ENCODE measurements around the gene DPEP1. TPM values are rescaled to one million over a fixed set of nuclear protein-coding genes. Genes with fewer than 3 reads are reported as not detected.

DPEP1 gene
- total RNA-seq, 1 donor from 2014 or later = 36.3 TPM

DNA sequence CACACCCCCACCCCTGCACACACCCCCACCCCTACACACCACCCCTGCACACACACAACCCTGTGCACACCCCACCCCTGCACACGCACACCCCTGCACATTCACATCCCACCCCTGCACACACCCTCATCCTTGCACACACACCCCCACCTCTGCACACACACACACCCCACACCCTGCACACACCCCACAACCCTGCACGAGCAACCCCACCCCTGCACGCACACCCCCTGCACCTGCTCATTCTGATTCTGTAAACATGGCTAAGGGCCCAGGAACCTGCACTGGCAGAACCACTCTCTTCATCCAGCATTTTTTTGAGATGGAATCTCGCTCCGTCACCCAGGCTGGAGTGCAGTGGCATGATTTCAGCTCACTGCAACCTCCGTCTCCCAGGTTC is 25.9 kb downstream of the DPEP1 start:
- no peak for DNase-seq (ENCODE audit: low spot score, unreplicated experiment)
- Mint-ChIP-seq H3K4me3 (ENCODE audit: low read depth) (no peak overlapping the region), H3K4me1 (ENCODE audit: low read depth) (peaks cover 6% of the 10 kb centered on the region), H3K36me3 (ENCODE audit: insufficient read depth) (no peaks in the 10 kb centered on the region), H3K27ac (no peak overlapping the region), H3K27me3 (no peaks in the 10 kb centered on the region), H3K9me3 (ENCODE audit: low read depth) (no peaks in the 10 kb centered on the region)
- TF ChIP-seq, protein P1, sequence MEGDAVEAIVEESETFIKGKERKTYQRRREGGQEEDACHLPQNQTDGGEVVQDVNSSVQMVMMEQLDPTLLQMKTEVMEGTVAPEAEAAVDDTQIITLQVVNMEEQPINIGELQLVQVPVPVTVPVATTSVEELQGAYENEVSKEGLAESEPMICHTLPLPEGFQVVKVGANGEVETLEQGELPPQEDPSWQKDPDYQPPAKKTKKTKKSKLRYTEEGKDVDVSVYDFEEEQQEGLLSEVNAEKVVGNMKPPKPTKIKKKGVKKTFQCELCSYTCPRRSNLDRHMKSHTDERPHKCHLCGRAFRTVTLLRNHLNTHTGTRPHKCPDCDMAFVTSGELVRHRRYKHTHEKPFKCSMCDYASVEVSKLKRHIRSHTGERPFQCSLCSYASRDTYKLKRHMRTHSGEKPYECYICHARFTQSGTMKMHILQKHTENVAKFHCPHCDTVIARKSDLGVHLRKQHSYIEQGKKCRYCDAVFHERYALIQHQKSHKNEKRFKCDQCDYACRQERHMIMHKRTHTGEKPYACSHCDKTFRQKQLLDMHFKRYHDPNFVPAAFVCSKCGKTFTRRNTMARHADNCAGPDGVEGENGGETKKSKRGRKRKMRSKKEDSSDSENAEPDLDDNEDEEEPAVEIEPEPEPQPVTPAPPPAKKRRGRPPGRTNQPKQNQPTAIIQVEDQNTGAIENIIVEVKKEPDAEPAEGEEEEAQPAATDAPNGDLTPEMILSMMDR (IDR thresholded peaks at IDR 0.05; ENCODE audit: unreplicated experiment) = no peak

DNA sequence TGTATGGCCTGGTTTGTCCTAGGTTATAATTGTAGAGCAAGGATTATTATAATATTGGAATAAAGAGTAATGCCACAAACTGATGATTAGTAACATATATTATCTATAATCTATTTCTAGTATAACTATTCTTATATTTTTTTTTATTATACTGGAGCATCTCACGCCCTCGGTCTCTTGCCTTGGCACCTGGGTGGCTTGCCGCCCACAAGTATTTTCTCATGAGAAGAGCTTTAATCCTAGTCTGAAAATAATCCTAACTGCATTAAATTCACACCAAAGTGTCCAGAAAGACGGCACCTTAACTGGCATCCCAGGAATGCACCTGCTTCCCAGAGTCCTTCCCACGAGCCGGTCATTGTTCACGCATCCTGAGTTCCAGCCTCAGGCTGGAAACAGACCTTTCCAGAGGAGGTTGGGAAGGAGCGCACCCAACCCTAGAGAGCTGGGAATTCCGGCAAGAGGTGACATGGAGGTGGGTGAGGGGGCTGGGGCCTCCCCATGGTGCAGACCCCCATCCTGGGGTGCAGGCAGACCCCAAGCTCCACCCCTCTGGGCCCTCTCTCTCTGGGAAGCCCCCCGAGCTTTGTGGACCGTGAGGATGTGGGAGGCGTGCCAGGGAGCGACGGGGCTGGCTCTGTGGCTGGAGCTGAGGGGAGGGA is 28.1 kb downstream of the DPEP1 start:
- Mint-ChIP-seq H3K9me3 (ENCODE audit: low read depth) (no peaks in the 10 kb centered on the region), H3K36me3 (ENCODE audit: insufficient read depth) (peaks cover 4% of the 10 kb centered on the region), H3K4me1 (ENCODE audit: low read depth) (peaks cover 6% of the 10 kb centered on the region), H3K27me3 (no peaks in the 10 kb centered on the region), H3K27ac (no peak overlapping the region), H3K4me3 (ENCODE audit: low read depth) (no peak overlapping the region)
- TF ChIP-seq, protein P1 (IDR thresholded peaks at IDR 0.05; ENCODE audit: unreplicated experiment) = no peak
- DNase-seq (ENCODE audit: low spot score, unreplicated experiment) = no peak

DNA sequence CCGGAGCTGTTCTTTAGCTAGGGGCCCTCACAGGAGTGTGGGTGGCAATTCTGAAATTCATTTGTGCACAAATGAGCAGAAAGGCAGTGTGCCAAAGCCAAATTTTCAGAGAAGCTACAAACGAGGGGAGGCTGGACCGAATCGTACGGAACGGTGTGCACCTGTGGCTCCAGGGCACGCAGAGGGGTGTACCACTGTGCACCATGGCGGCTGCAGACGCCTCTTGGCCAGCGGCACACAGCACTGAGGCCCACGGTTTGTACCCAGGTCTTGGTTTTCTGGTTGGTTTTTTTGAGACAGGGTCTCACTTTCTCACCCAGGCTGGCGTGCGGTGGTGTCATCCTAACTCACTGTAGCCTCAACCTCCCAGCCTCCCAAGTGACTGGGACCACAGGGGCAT is 29.1 kb downstream of the DPEP1 start:
- peaks cover 6% of the 10 kb centered on the region for H3K36me3 Mint-ChIP-seq (ENCODE audit: insufficient read depth)
- TF ChIP-seq, protein P1 (IDR thresholded peaks at IDR 0.05; ENCODE audit: unreplicated experiment) = no peak
- no peak overlapping the region for H3K4me3 Mint-ChIP-seq (ENCODE audit: low read depth)
- H3K27me3 Mint-ChIP-seq = no peaks in the 10 kb centered on the region
- no peak overlapping the region for H3K27ac Mint-ChIP-seq
- peaks cover 6% of the 10 kb centered on the region for H3K4me1 Mint-ChIP-seq (ENCODE audit: low read depth)
- DNase-seq (ENCODE audit: low spot score, unreplicated experiment) = no peak
- no peaks in the 10 kb centered on the region for H3K9me3 Mint-ChIP-seq (ENCODE audit: low read depth)

DNA sequence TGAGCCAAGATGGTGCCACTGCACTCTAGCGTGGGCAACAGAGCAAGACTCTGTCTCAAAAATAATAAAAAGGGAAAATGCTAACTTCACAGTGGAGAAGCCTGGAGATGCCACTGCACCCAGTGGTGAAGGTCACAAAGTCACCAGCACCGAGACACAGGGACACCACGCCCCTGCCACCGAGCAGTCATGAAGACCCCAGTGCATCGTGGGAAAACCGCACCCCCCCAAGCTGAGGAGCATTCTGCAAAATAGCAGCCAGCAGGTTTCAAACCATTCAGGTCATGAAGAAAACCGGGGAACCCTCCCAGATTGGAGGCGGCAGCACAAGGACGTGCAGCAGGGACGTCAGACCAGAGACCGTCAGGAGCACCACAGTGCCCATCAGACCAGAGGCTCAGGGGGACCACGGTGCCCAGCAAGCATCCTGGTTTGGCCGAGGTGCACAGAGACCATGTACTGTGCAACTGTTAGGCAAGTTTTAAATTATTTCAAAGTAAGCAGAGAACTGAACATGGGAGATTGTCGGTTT is 30.4 kb downstream of the DPEP1 start:
- peaks cover 6% of the 10 kb centered on the region for H3K36me3 Mint-ChIP-seq (ENCODE audit: insufficient read depth)
- no peak overlapping the region for H3K4me3 Mint-ChIP-seq (ENCODE audit: low read depth)
- H3K27ac Mint-ChIP-seq = no peak overlapping the region
- TF ChIP-seq, protein P1 (IDR thresholded peaks at IDR 0.05; ENCODE audit: unreplicated experiment) = no peak
- H3K27me3 Mint-ChIP-seq = no peaks in the 10 kb centered on the region
- H3K4me1 Mint-ChIP-seq (ENCODE audit: low read depth) = peaks cover 6% of the 10 kb centered on the region
- no peaks in the 10 kb centered on the region for H3K9me3 Mint-ChIP-seq (ENCODE audit: low read depth)
- DNase-seq (ENCODE audit: low spot score, unreplicated experiment) = no peak

DNA sequence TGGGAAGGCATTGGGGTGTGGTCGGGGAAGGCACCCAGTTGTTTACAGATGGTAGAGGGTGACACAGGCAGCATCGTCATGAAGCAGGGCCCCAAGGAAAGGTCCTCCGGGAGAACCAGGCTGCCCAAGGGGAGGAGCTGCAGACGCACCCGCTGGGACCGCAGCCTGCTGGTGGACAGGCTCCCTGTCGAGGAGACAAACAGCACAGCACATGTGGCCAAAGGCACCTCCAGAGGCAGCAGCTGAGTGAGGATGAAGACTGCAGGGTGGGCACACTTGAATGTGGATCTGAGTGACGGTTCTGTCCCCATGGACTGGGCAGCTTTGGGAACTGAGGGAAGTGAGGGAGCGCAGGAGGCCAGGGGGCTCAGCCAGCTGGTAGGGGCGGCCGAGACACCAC is 31.7 kb downstream of the DPEP1 start:
- DNase-seq (ENCODE audit: low spot score, unreplicated experiment) = no peak
- H3K36me3 Mint-ChIP-seq (ENCODE audit: insufficient read depth) = peaks cover 9% of the 10 kb centered on the region
- no peak overlapping the region for H3K4me3 Mint-ChIP-seq (ENCODE audit: low read depth)
- H3K27ac Mint-ChIP-seq = no peak overlapping the region
- TF ChIP-seq, protein P1 (IDR thresholded peaks at IDR 0.05; ENCODE audit: unreplicated experiment) = no peak
- H3K27me3 Mint-ChIP-seq = no peaks in the 10 kb centered on the region
- no peaks in the 10 kb centered on the region for H3K9me3 Mint-ChIP-seq (ENCODE audit: low read depth)
- H3K4me1 Mint-ChIP-seq (ENCODE audit: low read depth) = peaks cover 6% of the 10 kb centered on the region

Data from progenitor cell of endocrine pancreas (in vitro differentiated cells).